GM10248 (cell line): ENCODE results near the gene IL17RA.

Experiments
- CTCF ChIA-PET: fragments of 300-600 bp; sonication (Branson Sonifier 250); formaldehyde crosslinking; extraction: SDS; loops from one replicate; lab custom pipeline; 2021; ENCODE audit warnings: antibody characterized with exemption; lab: Yijun Ruan, JAX
- POLR2A ChIA-PET: fragments of 350-650 bp; sonication (Branson Sonifier 250); formaldehyde crosslinking; extraction: SDS; loops from one replicate; lab custom pipeline; 2020; ENCODE audit warnings: antibody characterized with exemption; lab: Yijun Ruan, JAX
- DNase-seq: peaks from one replicate; pipeline ENCODE4 v3.0.0; 2012; ENCODE audit errors: extremely low spot score
- TF ChIP-seq, protein P1 (sequence below): IDR thresholded peaks from 2 replicates; pipeline ENCODE4 v1.5.1; 2012; ENCODE audit warnings: mild to moderate bottlenecking, low read depth; ENCODE audit errors: extremely low read depth, missing control alignments, control extremely low read depth

IL17RA gene

DNA sequence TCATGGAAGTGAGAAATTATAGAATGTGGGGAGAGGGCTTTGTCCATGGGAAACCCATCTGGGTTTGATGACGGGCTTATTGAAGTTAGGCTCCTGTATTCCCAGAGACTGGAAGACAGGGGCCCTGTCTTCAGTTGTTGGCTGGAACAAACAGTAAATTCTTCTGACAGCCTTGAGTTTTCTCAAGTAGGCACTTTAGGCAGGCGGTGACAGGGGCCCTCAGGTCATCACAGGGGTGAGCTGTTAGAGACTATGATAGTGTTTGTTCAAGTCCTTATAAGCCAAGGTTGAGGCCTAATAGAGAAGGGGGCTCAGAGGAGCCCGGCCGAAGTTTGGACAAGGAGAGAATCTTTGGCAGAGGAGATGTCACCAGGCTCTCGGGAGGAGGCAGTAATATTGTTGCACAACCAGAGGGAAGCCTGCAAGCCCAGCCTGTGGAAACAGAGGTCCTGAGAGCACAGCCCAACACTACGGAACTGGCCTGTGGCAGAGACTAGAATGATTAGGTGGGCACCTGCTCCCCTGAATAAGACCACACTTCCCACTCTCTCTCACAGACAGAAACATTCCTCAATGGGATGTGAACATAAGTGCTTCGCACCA lies 20.2 kb upstream of the IL17RA start:
- no peak for DNase-seq
- POLR2A ChIA-PET = no interaction called here
- CTCF ChIA-PET = no interaction called here
- TF ChIP-seq, protein P1, sequence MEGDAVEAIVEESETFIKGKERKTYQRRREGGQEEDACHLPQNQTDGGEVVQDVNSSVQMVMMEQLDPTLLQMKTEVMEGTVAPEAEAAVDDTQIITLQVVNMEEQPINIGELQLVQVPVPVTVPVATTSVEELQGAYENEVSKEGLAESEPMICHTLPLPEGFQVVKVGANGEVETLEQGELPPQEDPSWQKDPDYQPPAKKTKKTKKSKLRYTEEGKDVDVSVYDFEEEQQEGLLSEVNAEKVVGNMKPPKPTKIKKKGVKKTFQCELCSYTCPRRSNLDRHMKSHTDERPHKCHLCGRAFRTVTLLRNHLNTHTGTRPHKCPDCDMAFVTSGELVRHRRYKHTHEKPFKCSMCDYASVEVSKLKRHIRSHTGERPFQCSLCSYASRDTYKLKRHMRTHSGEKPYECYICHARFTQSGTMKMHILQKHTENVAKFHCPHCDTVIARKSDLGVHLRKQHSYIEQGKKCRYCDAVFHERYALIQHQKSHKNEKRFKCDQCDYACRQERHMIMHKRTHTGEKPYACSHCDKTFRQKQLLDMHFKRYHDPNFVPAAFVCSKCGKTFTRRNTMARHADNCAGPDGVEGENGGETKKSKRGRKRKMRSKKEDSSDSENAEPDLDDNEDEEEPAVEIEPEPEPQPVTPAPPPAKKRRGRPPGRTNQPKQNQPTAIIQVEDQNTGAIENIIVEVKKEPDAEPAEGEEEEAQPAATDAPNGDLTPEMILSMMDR = no peak

GRCh38 chr22:17065433-17065832 lies 19.4 kb upstream of the IL17RA start:
- CTCF ChIA-PET = no interaction called here
- DNase-seq = no peak
- POLR2A ChIA-PET = no interaction called here
- TF ChIP-seq, protein P1 = no peak

GRCh38 chr22:17072877-17073276 lies 11.9 kb upstream of the IL17RA start:
- TF ChIP-seq, protein P1 = no peak
- ChIA-PET CTCF (interaction anchor here (1.9 to 8.9 kb wide), 3 partner anchors 10 to 429 kb away, joined by 5 to 57 read pairs (median 24); no protein-coding TSS in a partner anchor), POLR2A (no interaction called here)
- DNase-seq = no peak

DNA sequence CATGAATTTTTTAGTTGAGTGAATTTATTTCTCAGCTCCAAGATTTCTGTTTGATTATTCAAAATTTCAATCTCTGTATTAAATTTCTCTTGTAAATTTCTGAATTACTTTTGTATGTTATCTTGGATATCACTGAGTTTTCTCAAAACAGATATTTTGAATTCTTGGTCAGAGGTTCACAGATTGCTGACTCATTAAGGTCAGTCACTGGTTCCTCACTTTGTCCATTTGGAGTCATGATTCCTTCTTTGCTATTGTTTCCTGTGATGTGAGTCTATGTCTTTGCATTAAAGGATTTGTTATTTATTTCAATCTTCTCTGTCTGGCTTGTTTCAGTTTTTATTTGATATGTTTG lies 10.2 kb upstream of the IL17RA start:
- CTCF ChIA-PET = interaction anchor here (0.8 to 8.9 kb wide), 7 partner anchors 8 to 427 kb away, joined by 3 to 57 read pairs (median 6); no protein-coding TSS in a partner anchor
- no peak for DNase-seq
- TF ChIP-seq, protein P1 = no peak
- POLR2A ChIA-PET = no interaction called here

DNA sequence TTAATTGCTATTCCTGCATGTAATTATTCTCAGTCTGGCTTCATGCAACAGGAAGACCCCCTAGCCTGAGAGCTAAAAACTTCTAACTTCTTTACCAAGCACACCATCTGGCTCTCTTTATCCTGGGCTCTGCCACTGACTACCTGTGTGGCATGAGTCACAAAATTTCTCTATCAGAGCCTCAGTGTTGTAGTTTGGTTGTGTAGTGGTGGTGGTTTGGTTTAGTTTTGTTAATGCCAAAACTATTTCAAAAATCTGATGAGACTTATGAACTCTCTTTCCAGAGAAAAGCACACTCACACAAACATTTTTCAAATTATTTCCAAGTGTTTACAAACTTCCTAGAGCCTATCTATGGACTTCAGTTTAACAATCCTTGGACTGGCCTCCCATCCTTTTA lies 7.5 kb upstream of the IL17RA start:
- POLR2A ChIA-PET = no interaction called here
- no peak for DNase-seq
- CTCF ChIA-PET = interaction anchor here (1.1 to 8.9 kb wide), 3 partner anchors 58 to 424 kb away, joined by 4 to 57 read pairs (median 11); no protein-coding TSS in a partner anchor
- TF ChIP-seq, protein P1 = no peak

GRCh38 chr22:17079572-17079971 lies 5.2 kb upstream of the IL17RA start:
- TF ChIP-seq, protein P1 = no peak
- CTCF ChIA-PET = interaction anchor here (1.1 to 8.9 kb wide), 2 partner anchors 21 to 92 kb away, joined by 4 to 57 read pairs; no protein-coding TSS in a partner anchor
- DNase-seq = no peak
- POLR2A ChIA-PET = no interaction called here

DNA sequence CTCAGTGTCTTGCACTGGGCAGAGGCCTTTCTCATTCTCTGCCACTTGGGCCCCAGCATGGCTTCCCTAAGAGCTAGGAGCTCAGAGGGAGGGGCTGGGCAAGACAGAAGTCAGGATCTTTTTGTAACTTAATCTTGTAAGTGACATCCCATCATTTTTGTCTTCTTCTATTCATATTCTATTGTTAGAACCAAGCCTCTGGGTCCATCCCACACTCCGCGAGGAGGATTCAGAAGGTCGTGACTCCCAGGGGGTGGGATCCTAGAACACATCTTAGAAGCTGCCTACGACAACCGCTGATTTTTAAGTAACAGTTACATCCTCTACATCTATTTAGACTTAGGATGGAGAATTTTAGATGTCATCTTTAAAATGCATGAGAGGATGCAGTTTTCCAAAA lies 1.5 kb upstream of the IL17RA start:
- TF ChIP-seq, protein P1 = no peak
- CTCF ChIA-PET = interaction anchor here (0.9 to 2.1 kb wide), 4 partner anchors 9 to 88 kb away, joined by 3 to 10 read pairs (median 4); no protein-coding TSS in a partner anchor
- POLR2A ChIA-PET = no interaction called here
- DNase-seq = no peak
